GM12865 (cell line): ENCODE results near the gene LSM8.
"Not testable (repeated sequence)": the region's sequence is repeated elsewhere in the genome, so short reads cannot be mapped to it uniquely, and the experiment has no call there.

ENCODE experiments used
- DNase-seq: peaks from one replicate; pipeline ENCODE4 v3.0.0; 2010; ENCODE audit warnings: low read depth
- H3K4me3 ChIP-seq: 2 replicates; pipeline ENCODE4 v1.5.1; 2011; ENCODE audit warnings: mild to moderate bottlenecking, low read depth, low read length, control low read depth
- CTCF ChIP-seq: IDR thresholded peaks from 2 replicates; pipeline ENCODE4 v1.5.1; 2011; ENCODE audit warnings: low read length, control low read depth, low read depth, inconsistent platforms; ENCODE audit not compliant: insufficient read depth; ENCODE audit errors: missing control alignments

The LSM8 gene

DNA sequence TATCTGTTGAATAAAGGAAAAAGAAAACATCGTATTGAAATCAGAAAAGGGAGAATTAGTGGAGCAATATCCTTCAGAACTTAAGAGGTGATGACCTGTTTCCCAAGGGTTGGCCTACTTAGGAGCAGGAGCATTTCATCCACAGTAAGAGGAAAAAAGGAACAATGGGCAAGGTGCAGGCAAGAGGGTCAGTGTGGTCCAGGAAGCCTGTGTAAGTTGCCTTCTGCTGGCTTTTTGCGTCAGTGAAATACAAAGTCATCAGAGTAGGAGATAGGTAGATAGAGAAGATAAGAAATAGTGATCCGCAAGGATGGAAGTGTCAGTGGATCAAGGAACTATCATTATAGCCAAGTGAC is 35.2 kb downstream of the LSM8 start:
- DNase-seq, result no peak

DNA sequence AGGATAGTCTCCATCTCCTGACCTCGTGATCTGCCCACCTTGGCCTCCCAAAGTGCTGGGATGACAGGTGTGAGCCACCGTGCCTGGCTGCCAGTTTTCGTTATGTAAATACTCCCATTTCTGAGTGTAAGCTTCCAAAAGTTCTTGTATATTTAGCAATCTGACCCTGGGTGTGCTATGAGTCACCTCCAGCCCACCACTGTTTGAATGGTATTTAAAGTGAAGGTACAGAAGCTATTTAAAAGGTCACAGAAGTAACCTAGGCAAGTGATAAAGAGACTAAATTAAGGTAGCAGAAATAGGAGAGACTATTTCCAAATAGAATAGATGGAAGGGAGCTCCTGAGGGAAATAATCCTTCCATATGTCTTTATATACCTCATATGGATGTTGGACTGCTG is 36.6 kb downstream of the LSM8 start:
- TF ChIP-seq CTCF, result no peak
- no peak overlapping the region for H3K4me3 ChIP-seq
- no peak for DNase-seq

More for the DNA sequence above, 35.2 kb downstream of the LSM8 start:
- TF ChIP-seq CTCF, result no peak
- no peak overlapping the region for H3K4me3 ChIP-seq

DNA sequence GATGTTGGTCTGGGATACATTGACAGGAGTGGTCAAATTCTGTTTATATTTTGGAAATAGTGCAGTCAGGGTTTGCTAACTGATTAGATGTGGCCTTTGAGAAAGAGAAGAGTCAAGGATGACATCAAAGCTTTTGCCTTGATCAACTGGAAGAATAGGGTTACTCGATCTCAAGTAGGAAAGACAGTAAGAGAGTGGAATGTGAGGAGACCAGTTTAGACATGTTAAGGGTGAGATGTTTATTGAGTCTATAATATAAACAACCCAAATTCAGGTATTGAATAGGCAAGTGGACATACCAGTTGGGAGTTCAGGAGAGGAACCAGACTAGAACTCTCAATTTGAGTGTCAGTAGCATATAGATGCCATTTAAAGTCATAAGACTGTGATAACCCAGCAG is 38.6 kb downstream of the LSM8 start:
- H3K4me3 ChIP-seq, result no peak overlapping the region
- no peak for TF ChIP-seq CTCF
- no peak for DNase-seq

GRCh38 chr7:118224521-118224920 is 40.6 kb downstream of the LSM8 start, which contains the start of gene ANKRD7:
ANKRD7 (plus strand) TSS chr7:118224704; CDS start chr7:118224831, 127 bp downstream.
- no peak for TF ChIP-seq CTCF
- no peak within 1 kb of the TSS for H3K4me3 ChIP-seq
- DNase-seq, result no peak

- DNase-seq, result no peak
- TF ChIP-seq CTCF, result no peak
- H3K4me3 ChIP-seq, result no peak overlapping the region
These were observed 48.9 kb downstream of the LSM8 start for GRCh38 chr7:118232837-118233236.

- H3K4me3 ChIP-seq, result no peak overlapping the region
- DNase-seq, result no peak
- no peak for TF ChIP-seq CTCF
These were observed 49.8 kb downstream of the LSM8 start for GRCh38 chr7:118233799-118234198.

DNA sequence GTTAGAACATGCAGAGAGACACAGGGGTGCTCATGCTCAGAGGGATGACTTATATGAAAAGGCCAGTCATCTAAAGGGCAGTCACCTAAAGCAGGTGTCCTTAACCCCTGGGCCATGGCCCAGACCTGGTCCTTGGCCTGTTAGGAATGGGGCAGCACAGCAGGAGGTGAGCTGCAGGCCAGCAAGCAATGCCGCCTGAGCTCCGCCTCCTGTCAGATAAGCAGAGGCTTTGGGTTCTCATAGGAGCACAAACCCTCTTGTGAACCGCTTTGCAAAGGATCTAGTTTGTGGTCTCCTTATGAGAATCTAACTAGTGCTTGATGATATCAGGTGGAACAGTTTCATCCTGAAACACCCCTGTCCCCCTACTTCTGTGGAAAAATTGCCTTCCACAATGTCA is 55.0 kb downstream of the LSM8 start:
- DNase-seq, result no peak
- TF ChIP-seq CTCF, result no peak

DNA sequence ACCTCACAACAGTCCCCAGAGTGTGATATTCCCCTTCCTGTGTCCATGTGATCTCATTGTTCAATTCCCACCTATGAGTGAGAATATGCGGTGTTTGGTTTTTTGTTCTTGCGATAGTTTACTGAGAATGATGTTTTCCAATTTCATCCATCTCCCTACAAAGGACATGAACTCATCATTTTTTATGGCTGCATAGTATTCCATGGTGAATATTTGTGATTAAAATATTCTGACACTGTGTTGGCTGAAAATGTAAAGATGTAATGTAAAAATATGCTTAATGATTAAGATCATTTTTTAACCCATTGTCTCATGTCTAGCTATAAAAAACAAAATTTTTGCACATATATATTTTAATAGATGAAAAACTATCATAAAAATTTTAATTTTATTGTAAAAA is 56.4 kb downstream of the LSM8 start:
- not testable (repeated sequence) for DNase-seq, H3K4me3 ChIP-seq

More for the DNA sequence above, 55.0 kb downstream of the LSM8 start:
- H3K4me3 ChIP-seq, result no peak overlapping the region
